HL-60/S4 (cell line): Measurements from ENCODE around the gene CABCOCO1.

Experiments
- in situ Hi-C: fragments of 300-500 bp; cut with MboI; formaldehyde crosslinking; loops from 2 replicates; pipeline ENCODE4 v1.14.3; 2022; ENCODE audit warnings: low sequenced_read_pairs

Gene CABCOCO1

DNA sequence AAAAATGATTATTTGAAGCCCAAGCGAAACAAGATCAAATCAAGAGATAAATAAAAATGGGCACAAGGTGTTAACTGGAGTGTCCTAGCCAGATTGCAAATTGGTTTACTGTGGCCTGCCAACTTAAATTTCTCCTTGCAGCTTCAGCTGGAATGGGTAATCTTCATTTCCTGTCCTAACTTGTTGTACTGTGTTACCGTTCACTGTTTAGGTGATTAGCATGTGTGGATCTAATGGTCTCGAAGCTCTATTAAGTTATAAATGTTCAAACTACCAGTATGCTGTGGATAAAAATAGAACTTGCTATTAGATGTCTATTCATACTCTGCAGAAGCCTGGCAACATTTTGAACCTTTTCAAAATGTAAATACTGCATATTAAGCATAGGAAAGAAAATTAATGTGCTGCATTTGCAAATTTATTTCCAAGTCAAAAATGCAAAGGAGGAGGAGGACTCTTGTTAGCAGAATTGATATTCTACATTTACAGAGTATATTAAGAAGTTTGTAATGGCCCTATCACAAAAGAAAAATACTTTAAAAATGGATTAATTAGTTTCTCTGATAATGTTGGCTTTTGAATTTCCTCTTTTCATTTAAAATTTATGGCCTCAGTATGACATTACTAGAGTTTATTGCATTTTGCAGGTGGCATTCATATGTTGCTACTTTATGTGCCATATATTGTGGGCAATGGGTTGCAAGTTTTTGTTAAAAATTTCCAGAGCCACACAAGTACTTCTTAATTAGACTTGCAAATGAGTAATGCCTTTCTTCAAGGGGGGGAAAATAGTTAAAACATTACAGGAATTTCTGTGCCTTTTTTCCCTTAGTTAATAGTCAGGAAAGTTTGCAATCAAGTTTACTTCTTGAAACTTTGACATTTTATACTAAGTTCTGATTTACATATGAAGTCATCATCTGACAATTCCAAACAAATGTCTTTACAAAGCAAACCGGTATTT is 92.1 kb downstream of the CABCOCO1 start:
- in situ Hi-C loops = no loop called here

GRCh38 chr10:61757001-61757400 is 94.3 kb downstream of the CABCOCO1 start:
- in situ Hi-C loops = no loop called here

DNA sequence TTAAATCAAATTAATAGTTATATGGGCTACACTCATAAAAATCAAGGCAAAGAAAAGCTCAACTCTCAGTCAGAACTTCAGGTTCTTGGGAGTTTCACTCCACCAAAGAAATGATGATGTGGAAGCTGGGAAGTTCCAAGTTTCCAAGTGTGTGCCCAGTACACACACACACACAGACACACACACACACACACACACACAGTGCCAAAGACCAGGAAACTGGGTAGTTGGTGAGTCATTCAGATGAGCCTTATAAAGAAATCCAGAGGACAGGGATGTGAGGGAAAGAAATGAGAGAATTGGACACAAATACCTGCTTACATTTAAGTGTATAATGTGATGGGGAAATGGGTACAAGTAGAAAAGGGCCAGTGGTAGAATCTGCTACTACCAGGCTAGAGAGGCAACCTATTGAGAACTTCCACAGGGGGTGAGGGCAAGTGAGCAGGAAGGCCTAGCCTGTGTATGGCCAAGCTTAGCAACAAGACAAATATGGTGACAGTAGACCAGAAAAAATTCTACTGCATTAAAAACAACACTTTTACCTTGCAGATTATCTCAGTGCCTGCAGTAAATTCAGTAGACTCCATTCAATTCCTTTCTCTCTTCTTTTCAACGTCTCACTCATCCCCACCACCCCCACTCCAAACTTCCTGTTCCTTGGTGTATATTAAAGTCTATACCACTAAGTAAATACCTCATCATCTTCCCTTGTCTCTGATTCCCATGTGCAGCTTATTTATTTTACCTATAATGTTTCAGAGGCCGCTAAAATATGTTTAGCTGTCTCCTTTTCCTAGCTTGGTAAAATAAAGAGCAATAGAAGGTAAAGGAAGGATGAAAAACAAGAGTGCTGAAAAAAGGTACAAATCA is 95.0 kb downstream of the CABCOCO1 start:
- in situ Hi-C loops = no loop called here

DNA sequence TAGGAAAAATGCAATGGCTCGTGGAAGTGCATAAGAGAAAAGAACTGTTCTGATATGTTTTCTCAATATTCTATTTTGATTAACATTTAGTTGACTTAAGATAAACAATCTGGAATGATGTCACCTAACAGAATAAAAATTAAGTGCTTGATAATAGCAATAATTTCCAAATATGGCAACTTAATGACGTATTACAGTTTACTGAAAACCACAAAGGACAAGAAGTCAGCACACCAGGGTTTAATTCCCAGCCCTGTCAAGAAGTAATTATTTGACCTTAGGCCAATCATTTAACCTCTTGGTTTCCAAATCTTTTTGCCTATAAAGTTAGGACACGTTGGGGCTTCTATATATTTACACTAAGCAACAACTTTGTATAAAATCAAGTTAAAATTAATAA is 95.7 kb downstream of the CABCOCO1 start:
- in situ Hi-C loops = no loop called here

DNA sequence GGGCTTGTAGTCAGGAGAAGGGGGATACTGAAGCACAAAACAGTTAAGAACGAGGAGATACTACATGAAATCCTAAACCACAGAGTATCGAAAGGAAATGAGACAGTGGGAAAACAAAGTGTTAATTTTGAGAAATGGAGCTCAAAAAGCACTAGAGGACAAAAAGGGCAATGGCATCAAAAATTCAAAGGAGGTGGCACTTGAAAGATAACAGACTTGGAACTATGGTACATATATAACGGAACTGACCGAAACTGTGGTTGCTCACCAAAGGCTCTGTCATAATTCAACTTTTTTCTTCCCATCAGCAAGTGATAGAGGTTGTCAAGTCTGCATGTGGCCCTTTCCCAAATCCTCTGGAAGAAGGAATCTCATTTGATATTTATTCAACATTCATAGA is 97.0 kb downstream of the CABCOCO1 start:
- in situ Hi-C loops = no loop called here

DNA sequence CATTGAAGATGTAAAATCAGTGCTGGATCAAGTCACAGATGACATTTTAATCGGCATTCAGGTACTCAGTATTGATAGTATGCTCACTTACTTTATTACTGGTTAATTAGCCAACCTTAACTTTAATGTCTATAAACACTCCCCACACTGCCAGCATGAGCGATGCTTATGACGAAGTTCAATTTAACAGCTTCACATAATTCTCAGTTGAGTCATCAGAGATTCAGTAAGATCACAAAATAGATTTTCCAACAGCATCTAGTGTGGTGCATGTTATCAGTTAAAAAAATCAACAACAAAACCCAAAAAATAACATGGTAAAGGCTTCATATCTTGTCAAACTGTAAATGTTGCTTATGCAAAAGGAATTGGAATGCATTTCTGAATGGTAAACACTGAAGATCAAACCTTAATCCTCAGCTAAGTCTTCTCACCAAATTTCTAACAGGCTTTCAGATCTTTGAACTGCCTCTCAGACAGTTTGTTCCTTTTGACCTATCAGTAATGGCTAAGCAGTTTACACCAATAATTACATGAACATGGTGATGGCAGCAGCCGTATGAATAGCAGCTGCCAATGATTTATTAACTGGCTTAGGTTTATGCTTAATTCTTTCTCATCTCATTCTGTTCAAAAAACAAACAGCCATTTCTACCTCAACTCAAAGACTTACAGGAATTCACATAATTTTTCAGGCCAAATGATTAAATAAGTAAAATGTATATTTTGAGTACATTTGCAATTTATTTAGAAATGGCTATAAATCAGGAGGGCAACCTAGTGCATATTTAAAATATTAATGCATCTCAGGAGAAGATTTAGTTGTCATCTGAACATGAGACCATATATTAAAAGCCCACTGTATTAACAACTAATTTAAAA is 98.5 kb downstream of the CABCOCO1 start:
- in situ Hi-C loops = no loop called here

GRCh38 chr10:61761825-61762217 is 99.1 kb downstream of the CABCOCO1 start:
- in situ Hi-C loops = no loop called here

DNA sequence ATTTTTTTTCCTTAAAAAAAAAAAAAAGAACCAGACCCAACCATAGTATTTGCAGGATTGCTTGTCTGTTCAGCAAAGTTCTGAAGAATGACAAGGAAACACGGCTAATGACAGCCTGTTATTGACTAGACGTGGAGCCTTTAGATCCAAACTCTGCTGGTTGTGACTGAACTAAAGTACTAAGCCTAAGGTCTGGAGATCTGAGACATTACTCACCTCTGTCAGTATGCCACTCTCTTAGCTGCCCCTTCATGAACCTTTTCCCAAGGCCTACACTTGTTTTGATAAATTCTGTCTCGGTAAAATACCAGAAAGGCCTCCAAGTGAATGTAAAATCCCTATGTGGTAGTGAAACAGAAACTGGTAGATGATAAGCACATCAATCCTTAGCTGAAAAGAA is 101.0 kb downstream of the CABCOCO1 start:
- in situ Hi-C loops = no loop called here

DNA sequence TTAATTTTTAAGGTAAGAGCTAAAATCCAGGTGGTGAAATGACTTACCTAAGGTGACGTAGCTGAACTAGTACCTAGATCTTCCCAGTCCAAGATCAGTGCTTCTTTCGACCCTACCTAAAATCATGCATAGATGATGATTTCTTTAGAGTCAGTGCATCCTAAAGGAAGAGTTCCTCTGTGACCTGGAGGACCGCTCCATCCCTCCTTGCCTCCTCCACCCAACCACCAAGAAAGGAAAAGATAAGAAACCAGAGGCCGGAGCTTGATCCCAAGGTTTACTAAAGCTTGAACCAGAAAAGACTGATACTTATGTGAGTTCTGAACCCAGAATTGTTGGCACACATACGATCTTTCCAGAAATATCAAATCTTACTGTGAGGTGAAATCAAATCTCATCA is 101.8 kb downstream of the CABCOCO1 start:
- in situ Hi-C loops = no loop called here

DNA sequence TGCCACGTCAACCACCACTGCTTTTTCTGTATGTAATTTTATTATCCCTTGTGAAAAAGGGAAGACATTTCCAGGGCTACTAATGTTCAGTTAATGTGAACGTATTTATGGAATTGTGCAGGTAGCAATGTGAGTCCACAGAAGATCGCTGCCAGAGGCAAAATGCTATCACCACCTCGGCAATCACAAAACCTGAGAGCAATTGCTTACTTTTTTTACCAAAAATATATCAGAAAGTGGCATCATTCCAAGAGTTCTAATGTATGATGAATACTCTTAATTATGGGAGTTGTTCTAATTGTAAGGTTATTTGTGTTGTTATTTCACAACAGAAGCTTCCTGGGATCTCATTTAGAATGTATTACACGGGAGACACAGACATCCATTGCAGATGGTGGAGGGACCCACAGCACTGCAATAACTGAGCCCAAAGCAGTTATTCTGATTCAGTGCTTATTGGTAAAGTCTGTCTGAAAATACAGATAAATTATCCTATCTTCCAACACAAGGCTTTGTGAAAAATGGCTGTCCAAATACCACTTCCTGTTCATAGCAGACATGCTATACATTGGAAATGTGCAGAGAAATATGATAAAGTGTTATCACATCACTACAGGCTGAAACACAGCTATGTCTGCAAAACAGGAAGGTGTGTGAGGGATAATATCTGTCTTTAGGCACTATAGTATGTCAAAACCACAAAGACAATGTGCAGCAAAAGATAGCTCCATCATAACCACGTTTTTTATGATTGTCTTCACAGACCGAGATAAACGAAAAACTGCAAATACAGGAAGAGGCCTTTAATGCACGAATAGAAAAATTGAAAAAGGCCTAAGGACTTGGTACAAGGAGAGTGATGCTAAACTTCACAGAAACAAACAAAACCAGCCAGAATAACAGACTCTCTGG is 102.7 kb downstream of the CABCOCO1 start:
- in situ Hi-C loops = no loop called here

- in situ Hi-C loops = no loop called here
Measured at GRCh38 chr10:61766927-61767326, 104.2 kb downstream of the CABCOCO1 start.

GRCh38 chr10:61774031-61774430 is 111.3 kb downstream of the CABCOCO1 start:
- in situ Hi-C loops = no loop called here

DNA sequence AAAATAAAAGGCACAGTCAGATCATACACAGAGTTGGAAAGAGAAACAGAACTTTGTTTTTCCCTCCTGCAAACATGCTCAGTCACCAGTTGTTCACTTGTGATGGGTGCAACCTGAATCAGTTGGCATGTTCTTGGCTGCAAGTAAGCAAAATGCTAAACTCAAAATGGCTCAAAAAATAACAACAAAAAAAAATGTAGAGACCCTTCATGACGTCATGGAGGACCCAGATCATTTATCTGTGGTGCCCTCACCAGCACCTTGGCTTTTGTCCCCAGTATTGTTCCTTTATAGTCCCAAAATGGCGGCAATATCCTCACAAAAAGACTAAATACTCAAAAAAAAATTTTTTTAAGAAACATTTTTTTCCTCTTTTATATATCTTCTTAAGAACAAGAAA is 112.4 kb downstream of the CABCOCO1 start:
- in situ Hi-C loops = no loop called here

GRCh38 chr10:61776615-61777266 is 114.0 kb downstream of the CABCOCO1 start:
- in situ Hi-C loops = no loop called here

DNA sequence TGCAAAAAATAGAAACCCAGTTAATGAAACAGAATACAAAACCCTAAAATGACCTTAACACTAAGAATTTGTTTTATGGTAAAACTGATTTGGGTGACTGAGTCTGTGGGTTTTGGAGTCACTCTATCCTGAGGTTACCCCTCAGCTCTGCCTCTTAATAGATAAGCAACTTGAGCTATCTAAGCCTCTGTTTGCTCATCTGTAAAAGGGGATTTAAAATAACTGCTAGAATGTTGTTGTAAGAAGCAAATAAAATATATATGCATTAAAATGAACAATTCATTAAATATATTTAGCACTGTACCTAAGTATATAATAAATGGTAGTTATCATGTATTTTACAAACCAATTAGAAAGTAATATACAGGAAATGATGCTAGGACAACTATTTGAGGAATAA is 115.4 kb downstream of the CABCOCO1 start:
- in situ Hi-C loops = no loop called here

DNA sequence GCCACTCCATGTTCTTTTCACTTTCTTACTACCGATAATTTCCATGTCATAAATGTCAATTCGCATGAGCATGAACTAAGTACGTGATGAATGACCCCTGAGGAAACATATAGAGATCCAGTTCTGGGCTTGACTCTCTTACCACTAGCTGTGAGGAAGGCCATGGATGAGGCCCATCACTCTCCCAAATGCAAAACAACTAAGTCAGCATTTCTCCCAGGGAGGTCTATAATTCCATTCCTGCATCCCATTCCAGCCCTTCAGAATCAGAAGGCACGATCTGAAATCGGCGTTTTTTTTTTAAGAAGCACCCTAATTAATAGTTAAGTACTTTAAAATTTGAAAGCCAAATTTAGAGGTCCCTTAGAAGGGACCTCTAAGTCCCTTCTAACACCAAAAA is 116.5 kb downstream of the CABCOCO1 start:
- in situ Hi-C loops = no loop called here

DNA sequence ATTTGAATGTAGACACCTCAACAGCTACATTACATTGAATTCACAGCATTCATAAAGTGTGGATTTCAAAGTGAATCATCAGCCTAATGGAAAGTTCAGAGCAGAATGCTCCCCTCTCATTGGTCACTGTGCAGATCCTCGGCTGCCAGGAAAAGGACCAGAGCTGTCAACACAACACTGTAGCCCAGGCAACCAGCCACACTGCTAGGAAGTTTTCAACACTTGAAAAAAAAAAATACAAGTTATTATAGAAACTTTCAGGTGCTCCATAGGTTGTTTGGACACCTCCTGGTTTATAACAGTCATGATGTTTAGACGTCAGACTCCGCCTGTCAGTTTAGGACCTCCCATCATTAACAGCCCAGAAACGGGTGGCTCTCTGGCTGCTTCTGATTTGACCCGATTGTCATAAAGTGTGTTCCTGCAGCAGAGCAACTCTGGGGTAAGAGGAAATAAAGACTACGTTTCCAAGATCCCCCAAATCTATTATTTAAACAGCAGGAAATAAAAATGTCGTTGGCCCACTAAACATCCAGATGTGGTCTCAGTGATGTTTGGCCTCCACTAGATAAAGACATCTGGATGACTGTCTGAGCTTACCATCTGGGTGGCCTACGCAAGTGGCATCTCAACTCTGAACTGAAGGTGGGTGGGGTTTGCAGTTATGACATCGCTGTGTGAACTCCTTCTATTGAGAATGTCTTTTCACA is 117.4 kb downstream of the CABCOCO1 start:
- in situ Hi-C loops = no loop called here

GRCh38 chr10:61780732-61781131 is 118.0 kb downstream of the CABCOCO1 start:
- in situ Hi-C loops = no loop called here

DNA sequence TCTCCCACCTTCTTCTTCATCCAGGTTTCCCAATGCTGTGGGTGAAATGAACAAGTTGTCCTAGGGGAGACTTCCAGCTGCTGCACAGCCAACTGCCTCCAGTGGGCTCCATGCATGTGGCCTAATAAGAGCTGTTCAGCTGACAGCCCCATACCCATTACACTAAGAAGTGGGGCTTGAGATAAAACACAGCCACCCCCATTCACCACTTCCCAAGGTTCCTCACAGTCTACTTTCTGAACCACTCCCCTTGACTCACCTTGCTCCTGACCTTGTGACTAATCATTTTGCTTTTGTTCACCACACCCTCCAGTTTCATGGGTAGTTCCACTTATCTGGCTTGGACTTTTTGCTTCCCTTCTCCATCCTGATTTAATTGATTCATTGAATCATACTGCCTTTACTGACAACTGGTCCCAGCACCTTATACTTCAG is 119.3 kb downstream of the CABCOCO1 start:
- in situ Hi-C loops = no loop called here
